ENCODE data around the gene DRP2.

- no peak for TF ChIP-seq CTCF (IDR thresholded peaks at IDR 0.05)
- no peak for TF ChIP-seq POLR2A (IDR thresholded peaks at IDR 0.05)
Measured at GRCh38 chrX:101231080-101231479, 11.5 kb downstream of the DRP2 start.
